ENCODE measurements around the gene RAB11FIP4.

RAB11FIP4 gene

GRCh38 chr17:31400481-31400950 is 9.0 kb downstream of the RAB11FIP4 start:
- DNase-seq (ENCODE audit: low spot score): peak; percentile 56
- no peak overlapping the region for H3K4me3 ChIP-seq
- H3K27ac ChIP-seq: no peak overlapping the region
- TF ChIP-seq CTCF (IDR thresholded peaks at IDR 0.05): no peak

GRCh38 chr17:31401456-31402254 is 10.2 kb downstream of the RAB11FIP4 start:
- Histone ChIP-seq H3K4me3 (no peak overlapping the region), H3K27ac (no peak overlapping the region)
- DNase-seq (ENCODE audit: low spot score): peak; percentile 29
- TF ChIP-seq CTCF (IDR thresholded peaks at IDR 0.05): no peak

- DNase-seq (ENCODE audit: low spot score): peak; percentile 55
- H3K27ac ChIP-seq: no peak overlapping the region
- H3K4me3 ChIP-seq: no peak overlapping the region
- TF ChIP-seq CTCF (IDR thresholded peaks at IDR 0.05): no peak
Measured at GRCh38 chr17:31404028-31404949, 12.8 kb downstream of the RAB11FIP4 start.

- Histone ChIP-seq H3K27ac (no peak overlapping the region), H3K4me3 (no peak overlapping the region)
- TF ChIP-seq CTCF (IDR thresholded peaks at IDR 0.05): no peak
- no peak for DNase-seq (ENCODE audit: low spot score)
Measured at GRCh38 chr17:31405890-31406371, 14.5 kb downstream of the RAB11FIP4 start.

GRCh38 chr17:31408586-31408985 is 17.1 kb downstream of the RAB11FIP4 start:
- no peak for DNase-seq (ENCODE audit: low spot score)
- Histone ChIP-seq H3K27ac (no peak overlapping the region), H3K4me3 (no peak overlapping the region)
- no peak for TF ChIP-seq CTCF (IDR thresholded peaks at IDR 0.05)

GRCh38 chr17:31411707-31412285 is 20.3 kb downstream of the RAB11FIP4 start:
- peak; percentile 57 for DNase-seq (ENCODE audit: low spot score)
- TF ChIP-seq CTCF (IDR thresholded peaks at IDR 0.05): no peak
- no peak overlapping the region for H3K27ac ChIP-seq

More at GRCh38 chr17:31411707-31412285, 20.3 kb downstream of the RAB11FIP4 start:
- no peak overlapping the region for H3K4me3 ChIP-seq

All from coronary artery (tissue), 2 donors.